Panc1 (cell line): Measurements from ENCODE around the gene NUDCD2.

ENCODE experiments used
- CTCF ChIP-seq: fragments of 450-650 bp; IDR thresholded peaks from 2 replicates; pipeline ENCODE4 v1.5.1; 2017; ENCODE audit warnings: mild to moderate bottlenecking
- POLR2AphosphoS5 ChIP-seq: IDR thresholded peaks from 2 replicates; pipeline ENCODE4 v1.6.1; 2012; ENCODE audit warnings: mild to moderate bottlenecking, low read depth, low read length, moderate library complexity

GRCh38 chr5:163489055-163489744 lies 29.3 kb upstream of the NUDCD2 start:
- TF ChIP-seq CTCF = peak; percentile 45
- no peak for TF ChIP-seq POLR2AphosphoS5
